ENCODE results near the gene FAM174C. TPM values are rescaled to one million over a fixed set of nuclear protein-coding genes. Genes with fewer than 3 reads are reported as not detected.
A peak's percentile ranks its signal among the peaks of the same experiment; 100 is the strongest.

Gene FAM174C
- total RNA-seq, 3 donors from 2014 or later (not counting 1 experiment from before 2014, with no cell fraction given): 26.6 to 33.4 (median 27.1) TPM

DNA sequence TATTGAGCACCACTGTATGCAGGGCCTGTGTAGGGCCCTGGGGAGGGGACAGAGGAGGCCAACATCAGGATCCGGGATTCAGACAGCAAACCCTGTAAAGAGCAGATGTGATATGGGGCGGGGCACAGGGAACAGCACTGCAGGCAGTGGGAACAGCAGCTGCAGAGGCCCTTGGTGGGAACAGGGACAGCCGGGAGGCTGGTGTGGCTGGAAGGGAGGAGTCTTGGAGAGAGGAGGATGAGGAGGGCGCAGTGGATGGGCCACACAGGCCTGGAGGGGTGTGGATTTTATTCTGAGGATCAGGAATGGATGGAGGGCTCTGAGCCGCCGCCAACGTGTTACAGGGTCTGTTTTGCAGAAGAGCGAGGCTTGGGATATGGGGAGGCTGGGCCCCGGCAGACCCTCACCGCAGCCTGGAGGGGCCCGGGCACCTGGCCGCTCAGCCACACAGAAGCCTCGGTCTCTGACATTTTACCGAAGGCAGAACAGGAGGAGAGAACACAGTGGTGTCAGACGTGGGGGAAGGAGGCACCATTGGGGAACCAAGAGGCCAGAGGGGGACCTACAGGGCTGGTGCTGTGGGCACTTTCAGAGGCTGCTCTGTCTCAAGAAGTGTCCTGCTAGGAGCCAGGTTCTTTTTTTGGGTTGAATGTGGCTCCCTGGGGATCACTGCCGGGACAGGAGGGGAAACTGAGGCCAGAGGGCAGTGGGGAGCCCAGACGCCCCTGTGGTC lies 17.3 kb downstream of the FAM174C start:
- Mint-ChIP-seq H3K27me3 (ENCODE audit: low read depth in 2 of 2) (peaks cover 0 to 11% of the 10 kb centered on the region in 2 donors), H3K4me3 (no peak overlapping the region), H3K36me3 (no peaks in the 10 kb centered on the region), H3K4me1 (no peaks in the 10 kb centered on the region), H3K9me3 (no peaks in the 10 kb centered on the region), H3K27ac (no peak overlapping the region)
- no peaks in the 10 kb centered on the region for H3K36me3 ChIP-seq (ENCODE audit: control insufficient read depth, insufficient read depth, low read length)
- H3K9me3 ChIP-seq (ENCODE audit: control insufficient read depth, insufficient read depth, low read length): no peaks in the 10 kb centered on the region
- ATAC-seq: no peak
- peaks cover 13% of the 10 kb centered on the region for H3K4me1 ChIP-seq (ENCODE audit: control insufficient read depth, insufficient read depth, low read length)
- TF ChIP-seq, protein P1, sequence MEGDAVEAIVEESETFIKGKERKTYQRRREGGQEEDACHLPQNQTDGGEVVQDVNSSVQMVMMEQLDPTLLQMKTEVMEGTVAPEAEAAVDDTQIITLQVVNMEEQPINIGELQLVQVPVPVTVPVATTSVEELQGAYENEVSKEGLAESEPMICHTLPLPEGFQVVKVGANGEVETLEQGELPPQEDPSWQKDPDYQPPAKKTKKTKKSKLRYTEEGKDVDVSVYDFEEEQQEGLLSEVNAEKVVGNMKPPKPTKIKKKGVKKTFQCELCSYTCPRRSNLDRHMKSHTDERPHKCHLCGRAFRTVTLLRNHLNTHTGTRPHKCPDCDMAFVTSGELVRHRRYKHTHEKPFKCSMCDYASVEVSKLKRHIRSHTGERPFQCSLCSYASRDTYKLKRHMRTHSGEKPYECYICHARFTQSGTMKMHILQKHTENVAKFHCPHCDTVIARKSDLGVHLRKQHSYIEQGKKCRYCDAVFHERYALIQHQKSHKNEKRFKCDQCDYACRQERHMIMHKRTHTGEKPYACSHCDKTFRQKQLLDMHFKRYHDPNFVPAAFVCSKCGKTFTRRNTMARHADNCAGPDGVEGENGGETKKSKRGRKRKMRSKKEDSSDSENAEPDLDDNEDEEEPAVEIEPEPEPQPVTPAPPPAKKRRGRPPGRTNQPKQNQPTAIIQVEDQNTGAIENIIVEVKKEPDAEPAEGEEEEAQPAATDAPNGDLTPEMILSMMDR (IDR thresholded peaks at IDR 0.05): no peak
- intact Hi-C loops (cut with micrococcal nuclease): no loop called here
- WGBS (ENCODE audit: insufficient coverage): 85% methylated on average over 17 of the region's 17 CpGs
- H3K4me3 ChIP-seq (ENCODE audit: low read length): no peak overlapping the region
- peaks cover 14% of the 10 kb centered on the region for H3K27me3 ChIP-seq (ENCODE audit: control insufficient read depth, insufficient read depth, low read length)
- DNase-seq: no peak
- H3K27ac ChIP-seq (ENCODE audit: low read length): no peak overlapping the region

DNA sequence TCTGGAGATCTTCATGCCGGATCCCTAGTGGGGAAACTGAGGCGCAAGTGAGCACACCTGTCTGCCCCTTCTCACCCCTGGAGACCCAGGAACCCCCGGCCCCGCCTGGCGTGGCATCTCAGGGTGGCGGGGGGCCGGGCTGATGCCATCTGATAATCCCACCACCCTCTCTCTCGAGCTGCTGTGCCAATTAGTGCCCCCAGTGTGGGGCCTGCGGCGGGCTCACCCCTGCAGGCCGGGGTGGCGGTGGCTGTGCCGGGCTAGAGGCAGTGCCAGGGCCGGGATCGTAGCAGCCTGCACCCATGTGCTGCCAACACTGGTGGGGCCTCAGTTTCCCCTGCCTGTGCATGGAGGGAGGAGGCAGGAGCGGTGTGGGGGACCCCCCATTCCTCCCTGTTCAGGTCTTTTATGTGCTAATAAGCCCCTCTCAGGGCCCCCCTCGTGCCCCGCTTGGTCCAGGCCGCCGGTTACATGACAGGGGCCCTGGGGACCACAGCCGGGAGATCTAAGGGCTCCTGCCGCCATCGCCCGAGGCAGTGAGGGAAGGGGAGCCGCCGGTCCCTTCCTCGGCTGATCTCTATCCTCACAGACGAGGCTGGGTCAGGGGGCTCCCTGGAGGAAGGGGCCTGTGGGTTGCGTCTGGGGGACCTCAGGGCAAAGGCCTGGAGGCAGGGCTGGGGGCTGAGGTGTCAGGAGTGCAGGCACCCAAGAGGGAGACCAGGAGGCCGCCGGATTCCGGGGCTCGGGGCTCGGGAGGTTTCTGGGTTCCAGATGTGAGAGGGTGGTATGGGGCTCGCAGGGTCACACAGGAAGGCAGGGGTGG lies 18.7 kb downstream of the FAM174C start:
- WGBS (ENCODE audit: insufficient coverage): 78% methylated on average over 35 of the region's 35 CpGs
- H3K27me3 ChIP-seq (ENCODE audit: control insufficient read depth, insufficient read depth, low read length): peaks cover 8% of the 10 kb centered on the region
- no peak for DNase-seq
- no peaks in the 10 kb centered on the region for H3K9me3 Mint-ChIP-seq
- no peak overlapping the region for H3K4me3 ChIP-seq (ENCODE audit: low read length)
- TF ChIP-seq, protein P1 (IDR thresholded peaks at IDR 0.05): no peak
- ATAC-seq: no peak
- no peaks in the 10 kb centered on the region for H3K36me3 ChIP-seq (ENCODE audit: control insufficient read depth, insufficient read depth, low read length)
- intact Hi-C loops (cut with micrococcal nuclease): no loop called here
- no peak overlapping the region for H3K4me3 Mint-ChIP-seq
- no peak overlapping the region for H3K27ac Mint-ChIP-seq
- H3K4me1 ChIP-seq (ENCODE audit: control insufficient read depth, insufficient read depth, low read length): peaks cover 6% of the 10 kb centered on the region
- H3K9me3 ChIP-seq (ENCODE audit: control insufficient read depth, insufficient read depth, low read length): no peaks in the 10 kb centered on the region
- no peak overlapping the region for H3K27ac ChIP-seq (ENCODE audit: low read length)
- no peaks in the 10 kb centered on the region for H3K4me1 Mint-ChIP-seq
- peaks cover 0 to 11% of the 10 kb centered on the region in 2 donors for H3K27me3 Mint-ChIP-seq (ENCODE audit: low read depth in 2 of 2)
- no peaks in the 10 kb centered on the region for H3K36me3 Mint-ChIP-seq

DNA sequence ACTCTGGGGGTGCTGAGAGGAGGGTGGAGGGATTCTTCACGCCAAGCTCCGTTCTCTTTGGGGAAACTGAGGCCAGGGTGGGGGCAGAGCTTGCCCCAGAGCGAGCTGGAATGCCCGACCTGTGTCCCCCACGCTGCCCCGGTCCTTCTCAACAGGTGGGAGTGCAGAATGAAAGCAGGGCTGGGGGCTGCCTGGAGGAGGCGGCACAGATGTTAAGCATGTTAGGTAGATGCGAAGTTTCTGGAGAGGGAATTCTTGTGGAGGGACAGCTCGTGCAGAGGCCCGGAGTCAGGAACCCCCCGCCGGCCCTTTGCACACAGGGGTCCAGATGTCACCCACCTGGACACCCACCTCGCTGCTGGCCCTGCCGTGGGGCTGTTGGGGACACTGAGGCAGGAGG lies 19.4 kb downstream of the FAM174C start:
- peaks cover 0 to 10% of the 10 kb centered on the region in 2 donors for H3K27me3 Mint-ChIP-seq (ENCODE audit: low read depth in 2 of 2)
- no peak overlapping the region for H3K27ac Mint-ChIP-seq
- no peaks in the 10 kb centered on the region for H3K4me1 Mint-ChIP-seq
- Histone ChIP-seq H3K4me1 (ENCODE audit: control insufficient read depth, insufficient read depth, low read length) (peaks cover 6% of the 10 kb centered on the region), H3K36me3 (ENCODE audit: control insufficient read depth, insufficient read depth, low read length) (no peaks in the 10 kb centered on the region), H3K4me3 (ENCODE audit: low read length) (no peak overlapping the region), H3K9me3 (ENCODE audit: control insufficient read depth, insufficient read depth, low read length) (no peaks in the 10 kb centered on the region), H3K27ac (ENCODE audit: low read length) (no peak overlapping the region), H3K27me3 (ENCODE audit: control insufficient read depth, insufficient read depth, low read length) (peaks cover 8% of the 10 kb centered on the region)
- WGBS (ENCODE audit: insufficient coverage): 81% methylated on average over 14 of the region's 14 CpGs
- H3K9me3 Mint-ChIP-seq: no peaks in the 10 kb centered on the region
- intact Hi-C loops (cut with micrococcal nuclease): no loop called here
- ATAC-seq (no peak), DNase-seq (no peak)
- TF ChIP-seq, protein P1 (IDR thresholded peaks at IDR 0.05): no peak
- no peaks in the 10 kb centered on the region for H3K36me3 Mint-ChIP-seq
- H3K4me3 Mint-ChIP-seq: peak overlapping the region; percentile 55
